ENCODE data around the gene ACAP3.

ACAP3 gene

DNA sequence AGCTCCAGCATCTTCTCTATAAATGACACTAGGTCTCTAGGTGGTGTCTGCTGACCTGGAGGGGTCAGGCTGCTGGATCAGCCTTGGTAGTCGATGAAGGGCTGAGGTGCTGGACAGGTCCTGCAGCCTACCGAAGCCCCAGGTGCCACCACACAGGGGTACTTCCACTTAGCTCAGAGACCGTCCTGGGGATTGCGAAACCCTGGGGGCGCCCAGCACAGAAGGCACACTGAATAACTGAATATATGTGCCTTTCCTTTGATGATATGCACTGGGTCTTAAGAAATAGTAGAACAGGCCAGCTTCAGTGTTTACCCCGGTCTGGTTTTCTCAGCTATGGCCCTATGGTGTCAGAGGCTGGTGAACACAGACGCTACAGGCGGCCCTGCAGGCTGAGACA, 45.0 kb downstream of the ACAP3 start:
- no peak overlapping the region for H3K4me3 ChIP-seq (ENCODE audit: low read depth, low read length)
- DNase-seq (ENCODE audit: low read depth), result no peak
- TF ChIP-seq, protein P1, sequence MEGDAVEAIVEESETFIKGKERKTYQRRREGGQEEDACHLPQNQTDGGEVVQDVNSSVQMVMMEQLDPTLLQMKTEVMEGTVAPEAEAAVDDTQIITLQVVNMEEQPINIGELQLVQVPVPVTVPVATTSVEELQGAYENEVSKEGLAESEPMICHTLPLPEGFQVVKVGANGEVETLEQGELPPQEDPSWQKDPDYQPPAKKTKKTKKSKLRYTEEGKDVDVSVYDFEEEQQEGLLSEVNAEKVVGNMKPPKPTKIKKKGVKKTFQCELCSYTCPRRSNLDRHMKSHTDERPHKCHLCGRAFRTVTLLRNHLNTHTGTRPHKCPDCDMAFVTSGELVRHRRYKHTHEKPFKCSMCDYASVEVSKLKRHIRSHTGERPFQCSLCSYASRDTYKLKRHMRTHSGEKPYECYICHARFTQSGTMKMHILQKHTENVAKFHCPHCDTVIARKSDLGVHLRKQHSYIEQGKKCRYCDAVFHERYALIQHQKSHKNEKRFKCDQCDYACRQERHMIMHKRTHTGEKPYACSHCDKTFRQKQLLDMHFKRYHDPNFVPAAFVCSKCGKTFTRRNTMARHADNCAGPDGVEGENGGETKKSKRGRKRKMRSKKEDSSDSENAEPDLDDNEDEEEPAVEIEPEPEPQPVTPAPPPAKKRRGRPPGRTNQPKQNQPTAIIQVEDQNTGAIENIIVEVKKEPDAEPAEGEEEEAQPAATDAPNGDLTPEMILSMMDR (IDR thresholded peaks at IDR 0.05; ENCODE audit: insufficient read depth, low read depth, low read length, missing control alignments), result no peak

GRCh38 chr1:1262071-1262470, 45.7 kb downstream of the ACAP3 start:
- H3K4me3 ChIP-seq (ENCODE audit: low read depth, low read length), result no peak overlapping the region
- TF ChIP-seq, protein P1 (IDR thresholded peaks at IDR 0.05; ENCODE audit: insufficient read depth, low read depth, low read length, missing control alignments), result no peak
- DNase-seq (ENCODE audit: low read depth), result no peak

DNA sequence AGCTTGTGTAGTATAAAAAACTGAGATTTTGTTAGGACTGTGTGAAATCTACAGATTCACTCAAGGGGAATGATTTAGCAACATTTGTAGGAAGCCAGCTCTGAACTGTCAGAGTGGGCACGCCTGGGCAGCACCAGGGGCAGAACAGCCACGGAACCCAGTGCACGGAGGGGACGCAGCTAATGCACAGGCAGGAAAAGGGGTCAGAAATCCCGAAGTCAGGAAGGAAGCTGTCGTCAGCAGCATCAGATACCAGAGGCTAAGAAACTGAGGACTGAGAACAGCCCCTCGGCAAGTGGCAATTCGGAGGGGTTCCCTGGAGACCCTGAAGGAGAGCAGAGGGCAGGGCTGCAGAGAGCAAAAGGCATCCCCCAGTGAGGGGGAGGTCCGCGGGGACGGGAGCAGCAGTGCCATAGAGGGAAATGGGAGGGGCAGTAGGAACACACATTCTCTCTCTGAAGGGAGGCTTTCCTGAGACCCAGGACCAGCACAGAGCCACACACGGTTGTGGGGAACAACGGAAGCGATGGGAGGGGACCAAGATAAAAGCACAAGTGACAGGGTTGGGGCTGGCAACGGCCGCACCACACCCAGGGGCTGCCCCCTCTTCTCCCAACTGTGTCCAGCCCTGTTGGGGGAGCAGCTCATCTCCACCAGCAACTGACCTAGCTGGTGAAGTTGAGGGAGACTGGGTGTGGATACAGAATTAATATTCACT, 46.7 kb downstream of the ACAP3 start:
- H3K4me3 ChIP-seq (ENCODE audit: low read depth, low read length), result no peak overlapping the region
- no peak for DNase-seq (ENCODE audit: low read depth)
- TF ChIP-seq, protein P1 (IDR thresholded peaks at IDR 0.05; ENCODE audit: insufficient read depth, low read depth, low read length, missing control alignments), result no peak

GRCh38 chr1:1259951-1260600, 47.7 kb downstream of the ACAP3 start:
- DNase-seq (ENCODE audit: low read depth), result no peak
- TF ChIP-seq, protein P1 (IDR thresholded peaks at IDR 0.05; ENCODE audit: insufficient read depth, low read depth, low read length, missing control alignments), result no peak
- H3K4me3 ChIP-seq (ENCODE audit: low read depth, low read length), result no peak overlapping the region

DNA sequence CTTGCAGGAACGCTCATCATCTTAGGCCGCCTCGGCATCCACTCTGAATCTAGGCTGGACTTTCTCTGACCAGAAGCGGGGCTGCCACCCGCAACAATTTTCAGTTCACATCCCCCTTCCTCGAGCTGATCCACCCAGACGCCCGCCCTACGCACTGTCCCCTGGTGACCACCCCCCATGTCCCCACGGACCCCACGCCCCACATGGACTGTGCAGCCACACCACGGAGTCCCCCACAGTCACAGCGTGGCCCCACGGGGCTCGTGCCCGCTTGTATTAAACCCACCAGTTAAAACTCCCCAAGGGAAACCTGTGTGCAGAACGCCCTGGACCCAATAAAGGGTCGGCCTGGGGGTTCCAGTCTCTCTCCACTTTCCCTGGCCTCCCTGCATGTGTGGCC, 48.2 kb downstream of the ACAP3 start:
- TF ChIP-seq, protein P1 (IDR thresholded peaks at IDR 0.05; ENCODE audit: insufficient read depth, low read depth, low read length, missing control alignments), result no peak
- DNase-seq (ENCODE audit: low read depth), result no peak
- no peak overlapping the region for H3K4me3 ChIP-seq (ENCODE audit: low read depth, low read length)

DNA sequence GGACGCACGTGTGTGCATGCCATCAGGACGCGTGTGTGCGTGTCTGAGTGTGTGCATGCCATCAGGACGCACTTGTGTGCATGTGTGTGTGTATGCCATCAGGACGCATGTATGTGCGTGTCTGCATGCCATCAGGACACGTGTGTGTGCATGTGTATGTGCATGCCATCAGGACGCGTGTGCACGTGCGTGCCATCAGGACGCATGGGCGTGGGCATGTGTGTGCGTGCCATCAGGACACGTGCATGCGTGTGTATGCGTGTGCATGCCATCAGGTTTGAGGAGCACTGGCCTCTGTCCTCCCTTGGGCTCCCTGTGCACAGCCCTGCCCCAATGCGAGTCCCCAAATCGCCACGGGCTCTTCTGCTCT, 48.6 kb downstream of the ACAP3 start:
- H3K4me3 ChIP-seq (ENCODE audit: low read depth, low read length), result no peak overlapping the region
- TF ChIP-seq, protein P1 (IDR thresholded peaks at IDR 0.05; ENCODE audit: insufficient read depth, low read depth, low read length, missing control alignments), result no peak
- no peak for DNase-seq (ENCODE audit: low read depth)

Data from GM12865 (cell line).